ENCODE measurements around the gene GSE1.

- TF ChIP-seq TOE1 (CRISPR knock-in tag; IDR thresholded peaks at IDR 0.05): no peak
- 0 out of 2 replicates have a peak, but pooled peaks have one; percentile 35 for TF ChIP-seq EED (CRISPR knock-in tag; IDR thresholded peaks at IDR 0.05)
- no peak for TF ChIP-seq EZH2 (conservative IDR thresholded peaks at IDR 0.05; ENCODE audit: low read depth, low read length)
- TF ChIP-seq RBM22 (optimal IDR thresholded peaks at IDR 0.05; ENCODE audit: low read length): no peak
- no peak for TF ChIP-seq JUN (CRISPR knock-in tag; IDR thresholded peaks at IDR 0.05)
- no peak for TF ChIP-seq ZNF484 (CRISPR knock-in tag; IDR thresholded peaks at IDR 0.05; ENCODE audit: borderline replicate concordance, low read depth)
- TF ChIP-seq, protein P1, sequence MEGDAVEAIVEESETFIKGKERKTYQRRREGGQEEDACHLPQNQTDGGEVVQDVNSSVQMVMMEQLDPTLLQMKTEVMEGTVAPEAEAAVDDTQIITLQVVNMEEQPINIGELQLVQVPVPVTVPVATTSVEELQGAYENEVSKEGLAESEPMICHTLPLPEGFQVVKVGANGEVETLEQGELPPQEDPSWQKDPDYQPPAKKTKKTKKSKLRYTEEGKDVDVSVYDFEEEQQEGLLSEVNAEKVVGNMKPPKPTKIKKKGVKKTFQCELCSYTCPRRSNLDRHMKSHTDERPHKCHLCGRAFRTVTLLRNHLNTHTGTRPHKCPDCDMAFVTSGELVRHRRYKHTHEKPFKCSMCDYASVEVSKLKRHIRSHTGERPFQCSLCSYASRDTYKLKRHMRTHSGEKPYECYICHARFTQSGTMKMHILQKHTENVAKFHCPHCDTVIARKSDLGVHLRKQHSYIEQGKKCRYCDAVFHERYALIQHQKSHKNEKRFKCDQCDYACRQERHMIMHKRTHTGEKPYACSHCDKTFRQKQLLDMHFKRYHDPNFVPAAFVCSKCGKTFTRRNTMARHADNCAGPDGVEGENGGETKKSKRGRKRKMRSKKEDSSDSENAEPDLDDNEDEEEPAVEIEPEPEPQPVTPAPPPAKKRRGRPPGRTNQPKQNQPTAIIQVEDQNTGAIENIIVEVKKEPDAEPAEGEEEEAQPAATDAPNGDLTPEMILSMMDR (CRISPR knock-in tag; IDR thresholded peaks at IDR 0.05): no peak
- no peak for TF ChIP-seq FOXC1 (CRISPR knock-in tag; IDR thresholded peaks at IDR 0.05; ENCODE audit: borderline replicate concordance)
Observed at GRCh38 chr16:85718153-85718477, 105.0 kb downstream of the GSE1 start.
